HG03558 (cell line): ENCODE measurements around the gene RBBP8NL.
"Not testable (repeated sequence)": the region's sequence is repeated elsewhere in the genome, so short reads cannot be mapped to it uniquely, and the experiment has no call there.

Experiments
- ATAC-seq: cut with Tn5 transposase; IDR thresholded peaks from one replicate; pipeline ENCODE4 v1.9.1; 2021; ENCODE audit warnings: moderate number of reproducible peaks; ENCODE audit not compliant: unreplicated experiment; ENCODE audit errors: extremely low read depth

The RBBP8NL gene

GRCh38 chr20:62446481-62446880 is 19.1 kb upstream of the RBBP8NL start:
- no peak for ATAC-seq

- ATAC-seq, result no peak
These were observed 18.4 kb upstream of the RBBP8NL start for GRCh38 chr20:62445553-62446340.

DNA sequence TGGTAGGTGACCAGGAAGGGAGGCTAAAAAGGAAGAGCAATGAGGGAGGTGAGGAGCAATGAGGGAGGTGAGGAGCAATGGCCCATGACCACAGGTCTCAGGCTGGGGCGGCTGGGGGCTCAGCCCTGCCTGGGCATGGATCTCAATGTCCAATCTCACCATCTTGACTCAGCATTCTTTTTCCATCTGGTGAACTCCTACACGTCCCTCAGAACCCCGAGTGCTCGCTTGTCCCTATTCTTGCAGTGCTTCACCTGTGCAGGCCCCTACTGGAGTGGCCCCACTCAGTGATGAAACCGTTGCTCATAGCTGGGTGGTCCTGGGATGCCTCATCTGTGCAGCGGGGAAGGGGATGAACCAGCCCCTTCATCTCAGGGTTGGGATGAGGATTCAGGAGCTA is 16.9 kb upstream of the RBBP8NL start:
- no peak for ATAC-seq

- ATAC-seq, result no peak
These were observed 14.7 kb upstream of the RBBP8NL start for GRCh38 chr20:62441987-62442539.

- no peak for ATAC-seq
These were observed 11.9 kb upstream of the RBBP8NL start for GRCh38 chr20:62439218-62439617.

- ATAC-seq, result no peak
These were observed 10.6 kb upstream of the RBBP8NL start for GRCh38 chr20:62437927-62438326.

- ATAC-seq, result no peak
These were observed 10.2 kb upstream of the RBBP8NL start for GRCh38 chr20:62437496-62437895.

DNA sequence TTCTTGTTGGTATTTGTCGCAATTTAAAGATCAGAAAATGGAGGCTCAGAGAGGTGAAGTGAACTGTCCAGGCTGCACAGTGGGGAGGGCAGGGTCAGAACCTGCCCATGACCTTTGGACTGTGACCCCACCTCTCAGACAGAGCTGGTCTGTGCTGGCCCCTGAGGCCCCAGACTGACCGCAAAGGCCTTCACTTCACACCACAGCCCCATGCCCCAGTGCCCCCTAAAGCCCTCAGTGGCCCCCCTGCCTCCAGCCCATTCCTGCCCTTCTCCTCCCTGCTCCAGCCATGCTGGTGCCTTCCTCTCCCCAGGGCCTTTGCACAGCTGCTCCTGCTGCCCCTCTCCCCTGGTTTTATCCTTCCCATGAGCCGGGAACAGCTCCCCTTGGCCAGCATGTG is 9.4 kb upstream of the RBBP8NL start:
- no peak for ATAC-seq

GRCh38 chr20:62433658-62434497 is 6.5 kb upstream of the RBBP8NL start:
- no peak for ATAC-seq

DNA sequence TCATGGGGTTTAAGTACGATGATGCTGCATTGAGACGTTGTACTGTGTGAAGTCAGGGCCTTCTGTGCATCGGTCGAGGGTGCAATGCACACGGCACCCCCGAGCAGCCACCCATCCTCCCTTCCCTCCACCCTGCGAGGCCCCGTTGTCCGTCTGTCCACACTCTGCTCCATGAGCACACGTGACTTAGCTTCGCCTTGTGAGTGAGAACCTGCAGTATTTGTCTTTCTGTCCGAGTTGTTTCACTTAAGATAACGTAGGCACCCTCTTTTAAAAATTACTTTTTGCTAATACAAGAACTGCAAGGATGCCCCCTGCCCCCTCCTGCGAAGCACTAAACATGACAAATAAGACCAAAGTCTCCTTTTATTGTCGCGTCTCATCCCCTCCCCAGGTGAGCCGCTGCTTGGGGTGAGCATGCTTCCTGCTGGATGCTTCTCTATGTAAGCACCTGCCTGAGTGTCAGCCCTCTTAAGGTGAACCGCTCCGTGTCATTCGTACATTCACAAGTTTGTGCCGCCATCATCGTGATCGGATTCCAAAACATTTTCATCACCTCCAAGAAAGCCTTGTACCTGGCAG is 3.6 kb upstream of the RBBP8NL start:
- no peak for ATAC-seq

- no peak for ATAC-seq
These were observed 3.0 kb upstream of the RBBP8NL start for GRCh38 chr20:62430311-62430853.

DNA sequence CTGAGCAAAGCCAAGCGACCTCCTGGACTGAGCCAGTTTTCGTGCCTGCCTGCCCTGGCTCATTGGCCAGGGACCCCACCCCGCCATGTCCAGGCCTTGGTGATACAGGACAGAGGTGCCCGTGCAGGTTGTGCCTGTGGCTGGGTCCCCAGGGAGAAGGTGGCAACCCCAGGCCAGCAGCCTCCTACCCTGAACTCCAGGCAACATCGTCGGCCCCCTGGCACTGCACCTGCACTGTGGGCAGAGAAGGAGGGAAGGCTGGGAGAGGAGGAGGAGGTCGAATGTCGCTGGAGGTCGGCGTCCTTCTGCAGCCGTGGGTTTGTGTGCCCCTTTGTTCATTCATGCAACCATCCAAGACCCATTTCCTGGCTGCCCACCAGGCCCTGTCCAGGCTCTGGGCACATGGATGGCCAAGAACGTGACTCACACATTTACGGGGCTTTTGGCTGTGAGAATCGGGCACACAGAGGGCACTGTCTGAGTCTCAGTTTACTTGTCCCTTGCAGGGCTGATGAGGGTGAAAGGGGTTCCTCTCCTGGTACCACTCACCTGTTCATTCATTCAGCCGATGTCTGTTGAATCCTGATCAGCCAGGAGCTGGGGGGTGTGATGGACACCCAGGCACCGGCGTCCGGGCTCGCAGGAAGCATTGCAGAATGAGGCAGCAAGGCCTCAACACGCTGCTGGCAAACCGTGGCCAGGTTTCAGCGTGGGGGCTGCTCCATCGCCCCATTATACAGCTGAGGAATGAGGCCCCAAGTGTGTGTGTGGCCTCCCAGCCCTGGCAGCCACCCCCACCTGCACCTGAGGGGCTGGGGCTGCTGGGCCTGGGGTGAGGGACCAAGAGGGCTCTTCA is 2.3 kb upstream of the RBBP8NL start:
- ATAC-seq, result no peak

DNA sequence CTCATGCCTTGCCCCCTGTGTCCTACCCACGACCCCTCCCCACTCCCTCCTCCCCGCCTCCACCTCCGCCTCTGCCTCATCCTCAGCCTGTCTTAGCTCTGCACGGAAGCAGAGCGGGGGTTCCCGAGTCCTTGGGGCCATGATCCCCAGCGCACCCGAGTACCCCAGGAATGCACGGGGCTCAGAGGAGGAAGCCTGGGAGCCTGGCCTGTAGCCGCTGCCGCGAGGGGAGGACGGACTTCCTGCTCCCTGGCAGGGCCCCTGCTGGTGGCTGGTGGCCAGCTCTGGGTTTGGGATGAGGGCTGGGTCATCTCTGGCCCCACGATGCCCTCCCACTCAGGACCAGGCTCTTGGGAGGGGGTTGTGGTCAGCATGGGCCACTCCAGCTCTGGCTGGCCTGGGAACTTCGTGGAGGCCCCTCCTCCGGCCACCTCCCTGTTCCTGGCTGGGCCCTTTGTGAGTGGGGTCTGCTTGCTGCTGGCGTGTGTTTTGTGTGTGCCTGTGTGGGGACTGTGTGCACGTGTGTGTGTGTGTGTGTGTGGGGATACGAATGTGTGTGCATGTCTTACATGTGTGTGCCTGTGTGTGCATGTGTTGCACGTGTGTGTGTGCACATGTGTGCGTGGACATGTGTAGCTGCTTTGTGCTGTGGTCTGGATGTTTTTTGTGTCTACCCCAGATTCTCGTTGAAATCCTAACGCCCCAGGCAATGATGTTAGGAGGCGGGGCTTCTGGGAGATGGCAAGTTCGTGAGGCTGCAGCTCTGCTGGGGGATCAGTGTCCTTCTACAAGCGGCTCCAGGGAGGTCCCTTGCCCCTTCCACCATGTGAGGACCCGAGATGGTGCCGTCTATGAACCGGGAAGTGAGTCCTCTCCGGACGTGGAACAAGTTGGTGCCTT is 1.3 kb upstream of the RBBP8NL start:
- ATAC-seq, result no peak

GRCh38 chr20:62428002-62428372 is 648 bp upstream of the RBBP8NL start:
- ATAC-seq, result no peak

GRCh38 chr20:62426699-62427131 is 624 bp downstream of the RBBP8NL start:
- ATAC-seq, result no peak

- not testable (repeated sequence) for ATAC-seq
These were observed 1.3 kb downstream of the RBBP8NL start for GRCh38 chr20:62426059-62426348.

GRCh38 chr20:62425281-62426058 is 1.9 kb downstream of the RBBP8NL start:
- no peak for ATAC-seq
